ENCODE measurements around the gene GRM4. TPM values are rescaled to one million over a fixed set of nuclear protein-coding genes. Genes with fewer than 3 reads are reported as not detected.

Gene GRM4
- total and polyA plus RNA-seq, 9 donors, result 1.1 to 4.8 (median 1.9) TPM

DNA sequence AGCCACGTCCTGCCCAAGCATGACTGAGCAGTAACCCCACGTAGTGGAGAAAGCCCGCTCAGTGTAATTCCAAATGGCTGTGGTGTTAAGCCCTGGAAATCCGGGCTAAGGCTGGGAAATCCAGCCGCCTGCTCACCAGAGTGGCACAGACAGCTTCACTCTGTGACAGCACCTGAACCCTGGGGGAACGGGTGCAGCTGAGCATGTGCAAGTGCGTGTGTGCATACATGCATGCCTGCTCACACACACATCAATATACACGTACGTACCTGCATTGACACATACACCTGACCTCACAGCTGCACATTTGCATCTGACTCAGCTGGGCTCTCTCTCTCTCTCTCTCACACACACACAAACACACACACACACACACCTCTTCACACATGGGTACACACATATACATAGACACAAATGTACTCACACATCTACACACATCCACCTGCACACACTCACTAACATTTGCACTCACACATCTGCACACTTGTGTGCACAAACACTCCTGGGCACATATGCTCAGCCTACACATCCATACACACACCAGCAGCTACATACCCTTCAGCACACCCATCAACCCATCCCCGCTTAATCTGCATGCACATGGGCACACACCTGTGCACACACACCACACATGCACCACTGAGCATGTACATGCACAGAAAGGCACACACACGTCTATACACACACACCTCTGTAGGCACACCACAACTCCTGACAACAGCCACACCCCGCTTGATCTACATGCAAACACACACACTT is 114.1 kb downstream of the GRM4 start:
- Histone ChIP-seq H3K27ac (ENCODE audit: low read length) (no peak overlapping the region), H3K36me3 (ENCODE audit: control insufficient read depth, insufficient read depth, low read length) (no peaks in the 10 kb centered on the region), H3K4me1 (ENCODE audit: control insufficient read depth, insufficient read depth, low read length) (no peaks in the 10 kb centered on the region), H3K27me3 (ENCODE audit: control insufficient read depth, insufficient read depth, low read length) (peaks cover 3% of the 10 kb centered on the region), H3K4me3 (ENCODE audit: low read length) (no peak overlapping the region), H3K9me3 (replicated peaks; ENCODE audit: control insufficient read depth, low read depth, low read length) (no peaks in the 10 kb centered on the region)
- 61% methylated on average over 9 of the region's 12 CpGs for WGBS (ENCODE audit: insufficient coverage)
- no peak for DNase-seq

DNA sequence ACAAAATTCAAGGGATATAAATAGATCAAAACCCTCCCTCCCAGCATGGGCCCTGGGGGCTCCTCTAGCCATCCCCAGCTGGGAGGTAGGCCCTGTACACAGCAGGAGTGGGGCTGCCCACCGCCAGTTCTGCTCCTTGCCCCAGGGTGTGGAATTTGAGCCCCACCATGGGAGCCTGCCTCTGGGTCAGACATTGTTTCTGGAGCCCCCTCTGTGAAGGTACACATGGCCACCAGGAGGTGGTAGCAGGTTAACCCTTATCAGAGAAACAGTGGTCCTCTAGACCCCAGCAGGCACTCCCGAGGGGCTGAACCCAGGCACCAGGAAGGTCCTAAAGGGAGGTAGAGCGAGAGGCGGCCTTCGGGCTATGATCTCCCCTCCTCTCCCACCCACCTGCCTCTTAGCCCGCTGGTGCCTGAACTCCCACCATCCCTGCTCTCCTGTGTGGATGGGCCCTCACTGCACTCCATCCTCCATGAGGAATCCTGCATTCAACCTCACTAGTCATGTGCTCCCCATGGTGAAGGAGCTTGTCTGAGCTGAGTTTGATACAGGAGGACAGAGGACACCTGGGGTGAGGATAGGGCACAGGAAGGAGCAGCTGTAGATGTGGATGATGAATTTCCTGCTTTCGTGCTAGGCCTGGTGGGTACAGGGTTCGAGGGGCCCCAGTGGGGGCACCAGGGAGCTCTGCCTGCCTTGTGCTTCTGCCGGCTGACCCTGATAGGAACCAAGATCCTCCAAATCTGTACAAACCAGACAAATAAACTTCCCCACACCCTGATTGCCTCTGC is 114.9 kb downstream of the GRM4 start:
- 77% methylated on average over 2 of the region's 9 CpGs for WGBS (ENCODE audit: insufficient coverage)
- H3K27me3 ChIP-seq (ENCODE audit: control insufficient read depth, insufficient read depth, low read length), result peaks cover 3% of the 10 kb centered on the region
- no peaks in the 10 kb centered on the region for H3K9me3 ChIP-seq (replicated peaks; ENCODE audit: control insufficient read depth, low read depth, low read length)

DNA sequence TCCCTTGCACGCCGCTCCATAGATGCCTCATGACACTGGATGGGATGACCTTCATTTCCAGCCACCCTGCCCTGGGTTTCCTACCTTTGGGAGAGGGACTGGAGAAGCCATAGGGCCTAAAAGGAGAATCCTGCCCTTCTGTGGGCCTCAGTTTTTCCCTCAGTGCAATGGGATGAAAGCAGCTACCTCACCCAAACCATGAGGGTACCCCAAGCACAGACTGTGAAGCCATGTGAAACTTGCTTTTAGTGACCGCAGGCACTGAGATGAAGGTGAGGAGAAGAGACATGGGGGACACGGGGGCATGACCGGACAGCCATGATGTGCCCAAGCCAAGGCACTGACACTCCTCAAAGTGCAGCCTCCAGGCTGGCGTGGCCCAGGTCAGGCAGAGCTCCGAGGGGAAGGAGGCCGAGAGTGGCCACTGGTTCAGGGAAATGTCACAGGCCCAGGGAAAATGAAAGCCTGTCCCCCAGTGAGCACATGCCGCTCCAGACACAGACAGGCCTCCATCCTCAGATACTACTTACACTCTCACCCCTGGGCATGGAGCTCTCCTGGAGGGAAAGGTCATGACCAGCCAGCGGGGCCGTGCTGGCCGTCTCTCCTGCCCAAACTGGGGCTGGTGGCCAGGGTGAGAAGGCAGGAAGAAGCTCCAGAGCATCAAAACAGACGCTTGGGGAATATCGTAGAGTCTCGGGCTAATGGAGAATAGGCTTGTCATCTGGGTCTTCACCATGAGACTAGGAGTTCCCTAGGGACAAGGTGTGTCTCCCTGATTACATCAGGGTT is 116.2 kb downstream of the GRM4 start:
- H3K9me3 ChIP-seq (replicated peaks; ENCODE audit: control insufficient read depth, low read depth, low read length), result no peaks in the 10 kb centered on the region
- no peak for DNase-seq
- H3K27me3 ChIP-seq (ENCODE audit: control insufficient read depth, insufficient read depth, low read length), result peaks cover 3% of the 10 kb centered on the region
- no peaks in the 10 kb centered on the region for H3K36me3 ChIP-seq (ENCODE audit: control insufficient read depth, insufficient read depth, low read length)
- no peaks in the 10 kb centered on the region for H3K4me1 ChIP-seq (ENCODE audit: control insufficient read depth, insufficient read depth, low read length)
- no peak overlapping the region for H3K4me3 ChIP-seq (ENCODE audit: low read length)
- 87% methylated on average over 13 of the region's 15 CpGs for WGBS (ENCODE audit: insufficient coverage)
- no peak overlapping the region for H3K27ac ChIP-seq (ENCODE audit: low read length)

More for the DNA sequence above, 114.9 kb downstream of the GRM4 start:
- H3K4me3 ChIP-seq (ENCODE audit: low read length), result no peak overlapping the region
- no peak overlapping the region for H3K27ac ChIP-seq (ENCODE audit: low read length)
- DNase-seq, result no peak
- H3K4me1 ChIP-seq (ENCODE audit: control insufficient read depth, insufficient read depth, low read length), result no peaks in the 10 kb centered on the region
- H3K36me3 ChIP-seq (ENCODE audit: control insufficient read depth, insufficient read depth, low read length), result no peaks in the 10 kb centered on the region

DNA sequence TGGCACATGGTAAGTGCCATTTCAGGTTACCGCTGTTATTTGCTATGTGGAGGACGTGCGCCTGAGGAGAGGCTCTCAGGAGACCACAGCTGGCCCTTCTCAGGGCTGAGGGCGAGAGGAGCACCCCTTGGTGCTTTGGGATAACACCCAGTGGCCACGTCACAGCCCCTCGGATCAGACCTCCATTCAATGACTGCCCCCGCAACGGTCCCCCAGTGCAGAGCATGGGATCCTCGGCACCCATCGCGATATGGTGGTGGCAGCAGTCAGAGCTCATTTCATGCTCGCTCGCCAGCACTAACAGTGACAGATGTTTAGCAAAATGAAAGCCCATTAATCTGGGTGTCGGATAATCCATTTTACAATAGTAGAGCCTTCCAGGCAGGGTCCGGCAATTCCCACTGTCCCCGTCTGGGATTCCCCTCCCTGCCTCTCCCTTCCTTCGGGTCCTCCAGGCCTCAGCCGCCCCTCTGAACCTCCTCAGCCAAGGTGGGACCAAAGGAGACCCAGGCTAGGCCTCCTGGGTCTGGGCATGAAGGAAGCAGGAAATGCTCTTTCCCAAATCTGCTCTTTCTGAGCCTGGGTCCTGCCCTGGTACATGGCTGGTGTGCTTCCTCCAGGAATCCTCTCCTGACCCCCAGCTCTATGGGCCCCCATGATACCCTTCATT is 117.1 kb downstream of the GRM4 start:
- Histone ChIP-seq H3K9me3 (replicated peaks; ENCODE audit: control insufficient read depth, low read depth, low read length) (peaks cover 4% of the 10 kb centered on the region), H3K27me3 (ENCODE audit: control insufficient read depth, insufficient read depth, low read length) (peaks cover 5% of the 10 kb centered on the region), H3K4me3 (ENCODE audit: low read length) (no peak overlapping the region), H3K27ac (ENCODE audit: low read length) (no peak overlapping the region), H3K4me1 (ENCODE audit: control insufficient read depth, insufficient read depth, low read length) (no peaks in the 10 kb centered on the region), H3K36me3 (ENCODE audit: control insufficient read depth, insufficient read depth, low read length) (no peaks in the 10 kb centered on the region)
- DNase-seq, result no peak
- WGBS (ENCODE audit: insufficient coverage), result 74% methylated on average over 18 of the region's 18 CpGs

DNA sequence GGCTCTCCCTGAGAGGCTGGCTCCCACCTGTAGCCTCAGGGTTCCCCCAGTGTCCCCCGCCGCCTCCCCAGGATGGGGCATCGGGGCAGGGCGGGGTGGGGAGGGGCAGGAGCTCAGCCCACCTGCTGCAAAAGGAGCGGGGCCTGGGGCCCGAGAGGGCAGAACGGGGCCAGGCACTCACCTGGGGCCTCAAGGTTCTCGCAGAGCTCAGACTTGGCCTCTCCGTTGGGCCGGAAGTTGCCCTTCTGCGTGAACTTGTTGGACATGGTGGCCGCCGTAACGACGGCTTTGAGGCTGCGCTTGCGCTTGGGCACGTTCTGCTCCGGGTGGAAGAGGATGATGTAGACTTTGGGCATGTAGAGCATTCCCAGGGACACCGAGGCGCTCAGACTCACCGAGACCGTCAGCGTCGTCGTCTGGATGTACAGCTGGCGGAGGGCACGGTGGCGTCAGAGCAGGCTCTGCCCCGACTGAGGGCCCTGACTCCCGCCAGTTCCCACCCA is 117.9 kb downstream of the GRM4 start:
- H3K27me3 ChIP-seq (ENCODE audit: control insufficient read depth, insufficient read depth, low read length), result peaks cover 5% of the 10 kb centered on the region
- H3K4me3 ChIP-seq (ENCODE audit: low read length), result no peak overlapping the region
- H3K27ac ChIP-seq (ENCODE audit: low read length), result no peak overlapping the region
- peaks cover 4% of the 10 kb centered on the region for H3K9me3 ChIP-seq (replicated peaks; ENCODE audit: control insufficient read depth, low read depth, low read length)
- no peaks in the 10 kb centered on the region for H3K36me3 ChIP-seq (ENCODE audit: control insufficient read depth, insufficient read depth, low read length)
- no peaks in the 10 kb centered on the region for H3K4me1 ChIP-seq (ENCODE audit: control insufficient read depth, insufficient read depth, low read length)
- 85% methylated on average over 31 of the region's 31 CpGs for WGBS (ENCODE audit: insufficient coverage)
- DNase-seq, result no peak

DNA sequence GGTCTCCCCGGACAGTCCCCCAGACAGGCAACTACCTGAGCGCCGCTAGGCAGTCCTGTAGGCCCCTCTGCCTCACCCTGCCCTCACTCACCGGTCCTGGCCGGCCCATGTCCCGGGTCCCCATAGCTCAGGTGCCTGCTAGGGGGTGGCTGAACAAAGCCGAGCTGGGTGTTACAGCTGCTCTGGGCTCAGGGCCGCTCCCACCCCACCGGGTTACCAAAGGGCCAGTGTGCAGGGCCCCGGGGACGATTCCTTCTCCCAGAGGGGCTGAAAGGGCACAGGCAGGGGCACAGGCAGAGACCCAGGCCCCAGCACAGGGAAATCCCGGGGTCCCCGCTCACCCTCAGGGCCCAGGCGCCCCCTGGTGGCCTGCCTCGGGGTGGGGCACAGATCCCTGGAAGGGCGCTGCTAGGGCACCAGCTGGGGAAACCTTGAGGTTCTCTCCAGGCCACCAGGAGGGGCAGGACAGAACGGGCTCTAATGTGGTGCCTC is 118.4 kb downstream of the GRM4 start:
- no peak overlapping the region for H3K4me3 ChIP-seq (ENCODE audit: low read length)
- 45% methylated on average over 16 of the region's 17 CpGs for WGBS (ENCODE audit: insufficient coverage)
- peak; percentile 16 for DNase-seq

DNA sequence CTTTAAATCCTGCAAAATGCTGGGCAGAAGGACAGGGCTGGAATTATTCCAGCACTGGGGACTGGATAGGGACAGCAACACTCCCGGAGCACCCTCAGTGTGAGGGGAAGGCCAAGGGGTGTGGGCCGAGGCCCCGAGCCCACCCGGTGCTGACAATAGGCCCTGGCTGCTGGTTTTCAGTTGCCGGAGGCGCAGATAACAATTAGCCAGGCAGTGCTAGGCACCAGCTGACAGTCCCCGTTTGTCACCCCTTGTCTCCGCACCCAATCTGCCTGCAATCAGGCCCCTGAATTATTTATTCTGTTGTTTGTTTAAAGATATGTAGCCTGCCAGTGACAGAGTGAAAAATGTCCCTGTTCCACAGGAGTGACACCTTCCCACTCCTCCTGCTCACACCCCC is 120.0 kb downstream of the GRM4 start:
- H3K4me1 ChIP-seq (ENCODE audit: control insufficient read depth, insufficient read depth, low read length), result no peaks in the 10 kb centered on the region
- H3K4me3 ChIP-seq (ENCODE audit: low read length), result no peak overlapping the region
- H3K27ac ChIP-seq (ENCODE audit: low read length), result no peak overlapping the region
- peaks cover 6% of the 10 kb centered on the region for H3K27me3 ChIP-seq (ENCODE audit: control insufficient read depth, insufficient read depth, low read length)
- H3K36me3 ChIP-seq (ENCODE audit: control insufficient read depth, insufficient read depth, low read length), result no peaks in the 10 kb centered on the region
- 36% methylated on average over 6 of the region's 8 CpGs for WGBS (ENCODE audit: insufficient coverage)
- H3K9me3 ChIP-seq (replicated peaks; ENCODE audit: control insufficient read depth, low read depth, low read length), result peaks cover 4% of the 10 kb centered on the region
- peak; percentile 6 for DNase-seq

More for the DNA sequence above, 118.4 kb downstream of the GRM4 start:
- H3K36me3 ChIP-seq (ENCODE audit: control insufficient read depth, insufficient read depth, low read length), result no peaks in the 10 kb centered on the region
- H3K4me1 ChIP-seq (ENCODE audit: control insufficient read depth, insufficient read depth, low read length), result no peaks in the 10 kb centered on the region
- H3K27me3 ChIP-seq (ENCODE audit: control insufficient read depth, insufficient read depth, low read length), result peaks cover 5% of the 10 kb centered on the region
- H3K9me3 ChIP-seq (replicated peaks; ENCODE audit: control insufficient read depth, low read depth, low read length), result peaks cover 4% of the 10 kb centered on the region
- no peak overlapping the region for H3K27ac ChIP-seq (ENCODE audit: low read length)

DNA sequence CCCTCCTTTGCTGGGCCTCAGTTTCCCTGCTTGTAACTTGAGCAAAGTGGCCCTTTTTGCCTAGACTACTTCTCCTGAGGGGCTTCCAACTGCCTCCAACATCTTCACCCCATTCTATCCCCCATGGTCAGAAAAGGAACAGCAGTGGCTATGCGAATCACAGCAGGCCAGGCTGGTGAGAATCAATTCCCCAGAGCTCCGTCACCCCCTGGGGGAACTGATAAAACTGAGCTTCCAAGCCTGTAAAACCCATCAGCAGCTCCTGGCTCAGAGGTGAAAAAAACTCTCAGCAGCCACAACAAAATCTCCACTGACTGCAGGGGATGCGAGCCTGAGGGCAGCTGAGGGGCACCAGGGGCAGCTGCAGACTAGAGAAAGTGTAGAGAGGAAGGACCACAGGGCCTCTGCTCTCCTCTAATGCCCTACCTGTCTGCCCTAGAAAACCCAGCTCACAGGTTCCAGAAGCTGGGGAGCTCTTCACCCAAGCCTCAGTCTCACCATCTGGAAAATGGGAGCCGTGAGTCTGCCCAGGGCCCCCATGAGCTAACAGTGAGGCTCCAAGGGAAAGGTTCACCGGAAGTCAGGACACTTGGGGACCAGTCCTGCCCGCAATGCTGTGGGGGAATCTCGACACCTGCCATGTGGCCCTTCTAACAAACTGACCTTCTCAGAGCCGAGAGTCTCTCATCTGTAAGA is 120.6 kb downstream of the GRM4 start:
- peaks cover 6% of the 10 kb centered on the region for H3K27me3 ChIP-seq (ENCODE audit: control insufficient read depth, insufficient read depth, low read length)
- no peak for DNase-seq

DNA sequence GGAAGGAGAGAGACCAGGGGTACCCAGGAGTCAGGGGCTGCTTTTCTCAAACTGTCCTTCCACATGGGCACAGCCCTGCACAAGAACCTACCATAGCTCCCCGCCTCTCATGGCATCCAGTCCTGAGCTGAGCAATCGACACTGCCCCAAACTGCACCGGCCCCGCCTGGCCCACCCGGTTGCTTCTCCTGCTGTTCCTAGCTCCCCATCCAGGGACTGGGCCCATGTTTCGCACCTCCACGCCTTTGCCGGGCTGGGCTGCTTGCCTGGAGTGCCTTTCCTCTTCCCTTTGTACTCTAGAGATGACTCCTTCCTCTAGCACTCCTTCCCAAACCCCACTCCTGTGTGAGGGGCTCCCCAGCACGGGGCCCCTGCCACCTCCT is 123.0 kb downstream of the GRM4 start:
- no peak for DNase-seq
- peaks cover 6% of the 10 kb centered on the region for H3K27me3 ChIP-seq (ENCODE audit: control insufficient read depth, insufficient read depth, low read length)
- H3K4me1 ChIP-seq (ENCODE audit: control insufficient read depth, insufficient read depth, low read length), result no peaks in the 10 kb centered on the region
- 53% methylated on average over 8 of the region's 9 CpGs for WGBS (ENCODE audit: insufficient coverage)
- H3K36me3 ChIP-seq (ENCODE audit: control insufficient read depth, insufficient read depth, low read length), result no peaks in the 10 kb centered on the region
- no peak overlapping the region for H3K4me3 ChIP-seq (ENCODE audit: low read length)
- peaks cover 4% of the 10 kb centered on the region for H3K9me3 ChIP-seq (replicated peaks; ENCODE audit: control insufficient read depth, low read depth, low read length)
- no peak overlapping the region for H3K27ac ChIP-seq (ENCODE audit: low read length)

More for the DNA sequence above, 120.6 kb downstream of the GRM4 start:
- Histone ChIP-seq H3K4me1 (ENCODE audit: control insufficient read depth, insufficient read depth, low read length) (no peaks in the 10 kb centered on the region), H3K27ac (ENCODE audit: low read length) (no peak overlapping the region), H3K36me3 (ENCODE audit: control insufficient read depth, insufficient read depth, low read length) (no peaks in the 10 kb centered on the region), H3K4me3 (ENCODE audit: low read length) (no peak overlapping the region), H3K9me3 (replicated peaks; ENCODE audit: control insufficient read depth, low read depth, low read length) (peaks cover 4% of the 10 kb centered on the region)
- 75% methylated on average over 5 of the region's 8 CpGs for WGBS (ENCODE audit: insufficient coverage)
